Type B pancreatic cell (in vitro differentiated cells): ENCODE data around the gene NFYC. TPM values are rescaled to one million over a fixed set of nuclear protein-coding genes. Genes with fewer than 3 reads are reported as not detected.
A peak's percentile ranks its signal among the peaks of the same experiment; 100 is the strongest.

Experiments used
- DNase-seq: peaks from one replicate; pipeline ENCODE4 v3.0.0; 2021; ENCODE audit warnings: mixed read lengths; ENCODE audit not compliant: unreplicated experiment; ENCODE audit errors: extremely low spot score
- H3K27ac Mint-ChIP-seq: 2 replicates; pipeline ENCODE4 v1.8.0; 2021; ENCODE audit warnings: mild to moderate bottlenecking, mixed read lengths
- H3K27me3 Mint-ChIP-seq: 2 replicates; pipeline ENCODE4 v1.8.0; 2021; ENCODE audit warnings: mixed read lengths
- H3K36me3 Mint-ChIP-seq: 2 replicates; pipeline ENCODE4 v1.8.0; 2021; ENCODE audit warnings: mixed read lengths
- H3K4me1 Mint-ChIP-seq: one replicate; pipeline ENCODE4 v1.8.0; 2021; ENCODE audit warnings: mixed read lengths; ENCODE audit not compliant: unreplicated experiment
- H3K4me3 Mint-ChIP-seq: 2 replicates; pipeline ENCODE4 v1.8.0; 2021; ENCODE audit warnings: mild to moderate bottlenecking, mixed read lengths
- H3K9me3 Mint-ChIP-seq: 2 replicates; pipeline ENCODE4 v1.8.0; 2021; ENCODE audit warnings: mixed read lengths
- CTCF ChIP-seq: fragments of 200-600 bp; sonication (generic); conservative IDR thresholded peaks from 2 replicates; pipeline ENCODE4 v1.5.0; 2021; ENCODE audit warnings: antibody characterized with exemption, mild to moderate bottlenecking
- microRNA-seq: library from miRNA; unstranded; fragments of <30 nt; microRNA quantifications from one replicate; pipeline ENCODE4, GENCODE V29; 2020
- total RNA-seq: library from RNA; stranded (reverse); gene quantifications from 2 replicates; pipeline ENCODE4 v1.2.1, GENCODE V29; 2021; ENCODE audit warnings: low replicate concordance

NFYC gene
- total RNA-seq, 1 donor from 2014 or later: 71.3 TPM

- TF ChIP-seq CTCF: no peak
- Mint-ChIP-seq H3K9me3 (no peaks in the 10 kb centered on the region), H3K4me1 (no peaks in the 10 kb centered on the region), H3K4me3 (peak overlapping the region; percentile 70), H3K27me3 (peaks cover 31% of the 10 kb centered on the region), H3K36me3 (no peaks in the 10 kb centered on the region), H3K27ac (no peak overlapping the region)
- DNase-seq: no peak
Measured at GRCh38 chr1:40818264-40818961, 126.9 kb downstream of the NFYC start.

- Mint-ChIP-seq H3K4me3 (peak overlapping the region; percentile 52), H3K4me1 (no peaks in the 10 kb centered on the region), H3K27me3 (peaks cover 31% of the 10 kb centered on the region), H3K27ac (no peak overlapping the region), H3K36me3 (no peaks in the 10 kb centered on the region), H3K9me3 (no peaks in the 10 kb centered on the region)
- no peak for DNase-seq
- no peak for TF ChIP-seq CTCF
Measured at GRCh38 chr1:40819101-40819500, 127.6 kb downstream of the NFYC start.

- TF ChIP-seq CTCF: no peak
- Mint-ChIP-seq H3K36me3 (no peaks in the 10 kb centered on the region), H3K4me3 (no peak overlapping the region), H3K4me1 (peaks cover 12% of the 10 kb centered on the region), H3K27me3 (peaks cover 34% of the 10 kb centered on the region), H3K27ac (no peak overlapping the region), H3K9me3 (no peaks in the 10 kb centered on the region)
- DNase-seq: no peak
Measured at GRCh38 chr1:40820251-40820797, 128.8 kb downstream of the NFYC start.

Small RNAs within 50 kb of the gene (microRNA-seq; reads per million reads assigned to microRNA genes)
- 84.0 reads per million, percentile 61 among the genes with 10 or more reads in this experiment for gene MIR30C1
- 11,810 reads per million, percentile 97 among the genes with 10 or more reads in this experiment for gene MIR30E

Other genes with a start within 250 kb of the NFYC start
- gene ZFP69B, start 241.2 kb upstream of the NFYC start, total RNA-seq: 3.2 and 9.5 TPM in 2 replicates
- gene ZFP69, start 214.4 kb upstream of the NFYC start, total RNA-seq: 2.2 and 5.1 TPM in 2 replicates
- 10.9 and 14.3 TPM in 2 replicates for gene EXO5, start 182.9 kb upstream of the NFYC start, total RNA-seq
- 3.1 and 3.3 TPM in 2 replicates for gene ZNF684, start 160.1 kb upstream of the NFYC start, total RNA-seq
- gene RIMS3, start 26.0 kb upstream of the NFYC start, total RNA-seq: 2.0 and 4.2 TPM in 2 replicates
- gene KCNQ4, start 92.1 kb downstream of the NFYC start, total RNA-seq: 0.85 and 1.1 TPM in 2 replicates
- gene CITED4, start 170.7 kb downstream of the NFYC start, total RNA-seq: 101 and 207 TPM in 2 replicates